HepG2 (cell line): Measurements from ENCODE around the gene CD101. TPM values are rescaled to one million over a fixed set of nuclear protein-coding genes. Genes with fewer than 3 reads are reported as not detected.

Source experiments
- ATAC-seq: fragments of 200-7000 bp; cut with Tn5 transposase; 3 replicates; pipeline ENCODE4 v1.9.1; 2020; ENCODE audit warnings: mild to moderate bottlenecking, moderate library complexity
- BruUV-seq: library from RNA; stranded (reverse); fragments of 400-500 nt; replicated peaks from 2 replicates; lab custom pipeline; 2021; lab: Mats Ljungman, UMichigan
- CTCF ChIA-PET: fragments of 300-600 bp; formaldehyde crosslinking; extraction: SDS; loops from one replicate; lab custom pipeline; 2021; ENCODE audit warnings: low total read pairs, inconsistent platforms, low intra/inter-chr PET ratio; lab: Yijun Ruan, JAX
- POLR2A ChIA-PET: fragments of 350-600 bp; sonication (Branson Sonifier 250); formaldehyde crosslinking; loops from one replicate; lab custom pipeline; 2020; ENCODE audit warnings: antibody characterized with exemption, inconsistent platforms; lab: Yijun Ruan, JAX
- DNase-seq: peaks from one replicate; pipeline ENCODE4 v3.0.0-alpha.2; 2015; ENCODE audit warnings: low spot score
- FAIRE-seq: peaks from 3 replicates; lab custom pipeline; 2011; peaks lifted over from hg19 to GRCh38; lab: Jason Lieb, UNC
- H2AFZ ChIP-seq: one replicate; pipeline ENCODE4 v1.6.1; 2011; ENCODE audit warnings: low read length, inconsistent platforms
- H3K27ac ChIP-seq: fragments of 300-600 bp; 3 replicates; pipeline ENCODE4 v1.8.0; 2011; ENCODE audit warnings: mixed run types, mild to moderate bottlenecking, mixed read lengths, low read length, inconsistent platforms; ENCODE audit not compliant: insufficient read depth; ENCODE audit errors: extremely low read length
- H3K27me3 ChIP-seq, 2 experiments: fragments of 200-600 bp in 1 of 2; 2 replicates in 1 of 2; 3 replicates in 1 of 2; pipeline versions ENCODE4 v1.6.0 to v1.8.0; 2011; ENCODE audit warnings: low read length in 2 of 2, mild to moderate bottlenecking in 2 of 2, moderate library complexity in 2 of 2, inconsistent platforms in 1 of 2; ENCODE audit not compliant: insufficient read depth in 2 of 2, control insufficient read depth in 1 of 2
- H3K36me3 ChIP-seq, 2 experiments: fragments of 200-600 bp in 1 of 2; replicated peaks in 1 of 2; 2 replicates in 1 of 2; 3 replicates in 1 of 2; pipeline versions ENCODE4 v1.5.1 to v1.8.0; 2011; ENCODE audit warnings: low read length in 2 of 2, inconsistent platforms in 1 of 2; ENCODE audit not compliant: insufficient read depth in 2 of 2, control insufficient read depth in 1 of 2
- H3K4me1 ChIP-seq: 2 replicates; pipeline ENCODE4 v1.5.1; 2012; ENCODE audit warnings: low read length, inconsistent platforms; ENCODE audit not compliant: insufficient read depth
- H3K4me2 ChIP-seq: 2 replicates; pipeline ENCODE4 v1.6.0; 2011; ENCODE audit warnings: low read depth, low read length, inconsistent platforms
- H3K4me3 ChIP-seq, 3 experiments: fragments of 200-600 bp in 1 of 3; sonication (generic), shearing (Covaris generic) in 1 of 3; replicated peaks in 1 of 3; 2 replicates each; pipeline ENCODE4 v1.5.1; 2011 to 2016; ENCODE audit warnings: low read length in 3 of 3, inconsistent platforms in 2 of 3, low read depth in 2 of 3, mild to moderate bottlenecking in 2 of 3, control low read depth in 1 of 3, mixed read lengths in 1 of 3; ENCODE audit not compliant: insufficient read depth in 1 of 3
- H3K79me2 ChIP-seq: one replicate; pipeline ENCODE4 v1.6.1; 2011; ENCODE audit warnings: low read length, inconsistent platforms; ENCODE audit not compliant: insufficient read depth
- H3K9ac ChIP-seq: 2 replicates; pipeline ENCODE4 v1.6.0; 2011; ENCODE audit warnings: mild to moderate bottlenecking, low read depth, low read length, inconsistent platforms; ENCODE audit not compliant: insufficient read depth
- H3K9me3 ChIP-seq: 2 replicates; pipeline ENCODE4 v1.5.1; 2012; ENCODE audit warnings: mild to moderate bottlenecking, low read length
- H4K20me1 ChIP-seq: 2 replicates; pipeline ENCODE4 v1.6.0; 2011; ENCODE audit warnings: inconsistent platforms, mild to moderate bottlenecking, low read length, moderate library complexity; ENCODE audit not compliant: insufficient read depth
- HCFC1 ChIP-seq: fragments of 150-350 bp; IDR thresholded peaks from 2 replicates; pipeline ENCODE4 v1.6.1; 2014; ENCODE audit warnings: low read depth, low read length
- HHEX ChIP-seq: IDR thresholded peaks from 2 replicates; pipeline ENCODE4 v1.6.1; 2016; ENCODE audit warnings: control low read depth
- RFX1 ChIP-seq: fragments of 450-650 bp; IDR thresholded peaks from 2 replicates; pipeline ENCODE4 v1.6.1; 2017
- SMAD3 ChIP-seq: sonication (generic); formaldehyde crosslinking; IDR thresholded peaks from 2 replicates; pipeline ENCODE4 v1.4.0; 2020; ENCODE audit warnings: missing genetic modification reagents
- SMARCE1 ChIP-seq: fragments of 450-650 bp; IDR thresholded peaks from 2 replicates; pipeline ENCODE4 v1.6.1; 2017; ENCODE audit warnings: borderline replicate concordance
- ZBTB8A ChIP-seq: sonication (generic); formaldehyde crosslinking; IDR thresholded peaks from 2 replicates; pipeline ENCODE4 v1.4.0; 2020; ENCODE audit warnings: mild to moderate bottlenecking, low read depth, missing genetic modification reagents, borderline replicate concordance
- ZNF777 ChIP-seq: sonication (generic); formaldehyde crosslinking; IDR thresholded peaks from 2 replicates; pipeline ENCODE4 v1.4.0; 2020; ENCODE audit warnings: missing genetic modification reagents
- WGBS: methylation state at CpG from one replicate; pipeline ENCODE4 v1.1.6; 2017; ENCODE audit warnings: low lambda C conversion rate; 5-methylcytosine and 5-hydroxymethylcytosine counted together
- in situ Hi-C: cut with HindIII; loops from 2 replicates; pipeline ENCODE4 v1.10.0; 2017; ENCODE audit warnings: low pct_unique_long_range_greater_than_20kb; ENCODE audit not compliant: extremely low pct_ligation_motif_present
- intact Hi-C: fragments of 100-400 bp; cut with micrococcal nuclease; formaldehyde crosslinking; loops from one replicate; pipeline ENCODE4 v1.10.0; 2022; ENCODE audit not compliant: unreplicated experiment
- polyA plus RNA-seq, 8 experiments: library from polyadenylated mRNA; depleted of rRNA in 3 of 8; stranded (reverse) in 7 of 8; unstranded in 1 of 8; fragments of >200 nt; fragmentation: Illumina TruSeq in 4 of 8; extraction: Trizol in 4 of 8; gene quantifications; 2 replicates each; pipeline versions ENCODE4 v1.2.1 to v1.2.3, GENCODE V29; 2011 to 2016; ENCODE audit warnings: low read depth in 4 of 8, missing spikeins in 1 of 8, mixed read lengths in 1 of 8; ENCODE audit not compliant: insufficient read depth in 1 of 8
- total RNA-seq, 5 experiments: library from RNA; depleted of rRNA; stranded (reverse); fragments of >200 nt; fragmentation: Illumina TruSeq; extraction: Trizol; gene quantifications; 2 replicates each; pipeline ENCODE4 v1.2.3, GENCODE V29; 2016; ENCODE audit warnings: low read depth in 1 of 5
- TF ChIP-seq, protein P1 (sequence below): sonication (generic); formaldehyde crosslinking; IDR thresholded peaks from 2 replicates; pipeline ENCODE4 v1.4.0; 2020; ENCODE audit warnings: missing genetic modification reagents
- TF ChIP-seq, protein P2 (sequence below): IDR thresholded peaks from 2 replicates; pipeline ENCODE4 v1.6.1; 2016
- TF ChIP-seq, protein P3 (sequence below): sonication (generic); formaldehyde crosslinking; IDR thresholded peaks from 2 replicates; pipeline ENCODE4 v1.4.0; 2020; ENCODE audit warnings: mild to moderate bottlenecking, missing genetic modification reagents
- TF ChIP-seq, protein P4 (sequence below): sonication (generic); formaldehyde crosslinking; IDR thresholded peaks from 2 replicates; pipeline ENCODE4 v1.4.0; 2020; ENCODE audit warnings: missing genetic modification reagents

The CD101 gene
- total and polyA plus RNA-seq, 2 of the 13 experiments (the other 11 are each of a cell fraction or from before 2014, with no cell fraction given), result 0.05 to 0.09 TPM

DNA sequence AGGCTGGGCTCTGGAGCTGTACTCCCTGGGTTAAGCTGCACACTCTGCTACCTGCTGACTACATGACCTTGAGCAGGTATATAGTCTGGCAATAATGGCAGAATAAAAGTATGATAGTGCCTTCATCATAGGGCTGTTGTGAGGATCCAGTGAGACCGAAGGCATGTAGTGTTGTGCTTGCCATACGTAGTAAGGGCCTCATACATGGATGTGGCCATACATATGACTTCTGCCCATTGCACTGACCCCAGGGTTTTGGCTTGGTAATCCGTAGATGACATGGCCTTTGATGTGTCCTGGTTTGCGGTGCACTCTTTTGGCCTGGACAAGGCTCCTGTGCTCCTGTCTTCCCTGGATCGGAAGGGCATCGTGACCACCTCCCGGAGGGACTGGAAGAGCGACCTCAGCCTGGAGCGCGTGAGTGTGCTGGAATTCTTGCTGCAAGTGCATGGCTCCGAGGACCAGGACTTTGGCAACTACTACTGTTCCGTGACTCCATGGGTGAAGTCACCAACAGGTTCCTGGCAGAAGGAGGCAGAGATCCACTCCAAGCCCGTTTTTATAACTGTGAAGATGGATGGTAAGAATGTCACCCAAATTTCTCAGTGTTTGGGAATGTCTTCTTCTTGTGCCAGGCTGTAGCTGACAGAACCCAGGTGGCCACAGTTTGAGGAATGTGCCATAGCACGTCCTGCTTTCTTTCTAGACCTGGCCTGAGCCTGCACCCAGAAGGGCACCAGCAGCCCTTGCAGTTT, 17.0 kb upstream of the CD101 start:
- Histone ChIP-seq H3K4me1 (peaks cover 26% of the 10 kb centered on the region), H3K36me3 (no peaks in the 10 kb centered on the region), H3K27me3 (no peaks in the 10 kb centered on the region), H3K9ac (no peak overlapping the region), H3K79me2 (no peaks in the 10 kb centered on the region), H3K27ac (no peak overlapping the region), H4K20me1 (no peaks in the 10 kb centered on the region), H3K4me3 (no peak overlapping the region), H3K4me2 (no peak overlapping the region), H3K9me3 (no peaks in the 10 kb centered on the region), H2AFZ (no peak overlapping the region)
- intact Hi-C loops, result no loop called here
- BruUV-seq, result no TSS peak
- FAIRE-seq, result no peak
- WGBS, result 66% methylated on average over 9 of the region's 14 CpGs
- POLR2A ChIA-PET, result no interaction called here
- no peak for ATAC-seq
- in situ Hi-C loops, result no loop called here
- DNase-seq, result no peak
- TF ChIP-seq, protein P1, sequence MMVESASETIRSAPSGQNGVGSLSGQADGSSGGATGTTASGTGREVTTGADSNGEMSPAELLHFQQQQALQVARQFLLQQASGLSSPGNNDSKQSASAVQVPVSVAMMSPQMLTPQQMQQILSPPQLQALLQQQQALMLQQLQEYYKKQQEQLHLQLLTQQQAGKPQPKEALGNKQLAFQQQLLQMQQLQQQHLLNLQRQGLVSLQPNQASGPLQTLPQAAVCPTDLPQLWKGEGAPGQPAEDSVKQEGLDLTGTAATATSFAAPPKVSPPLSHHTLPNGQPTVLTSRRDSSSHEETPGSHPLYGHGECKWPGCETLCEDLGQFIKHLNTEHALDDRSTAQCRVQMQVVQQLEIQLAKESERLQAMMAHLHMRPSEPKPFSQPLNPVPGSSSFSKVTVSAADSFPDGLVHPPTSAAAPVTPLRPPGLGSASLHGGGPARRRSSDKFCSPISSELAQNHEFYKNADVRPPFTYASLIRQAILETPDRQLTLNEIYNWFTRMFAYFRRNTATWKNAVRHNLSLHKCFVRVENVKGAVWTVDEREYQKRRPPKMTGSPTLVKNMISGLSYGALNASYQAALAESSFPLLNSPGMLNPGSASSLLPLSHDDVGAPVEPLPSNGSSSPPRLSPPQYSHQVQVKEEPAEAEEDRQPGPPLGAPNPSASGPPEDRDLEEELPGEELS (CRISPR knock-in tag), result no peak
- TF ChIP-seq SMAD3 (CRISPR knock-in tag), result no peak
- TF ChIP-seq ZNF777 (CRISPR knock-in tag), result no peak
- no peak for TF ChIP-seq ZBTB8A (CRISPR knock-in tag)
- TF ChIP-seq HHEX (CRISPR knock-in tag), result no peak
- TF ChIP-seq SMARCE1, result no peak
- TF ChIP-seq, protein P2, sequence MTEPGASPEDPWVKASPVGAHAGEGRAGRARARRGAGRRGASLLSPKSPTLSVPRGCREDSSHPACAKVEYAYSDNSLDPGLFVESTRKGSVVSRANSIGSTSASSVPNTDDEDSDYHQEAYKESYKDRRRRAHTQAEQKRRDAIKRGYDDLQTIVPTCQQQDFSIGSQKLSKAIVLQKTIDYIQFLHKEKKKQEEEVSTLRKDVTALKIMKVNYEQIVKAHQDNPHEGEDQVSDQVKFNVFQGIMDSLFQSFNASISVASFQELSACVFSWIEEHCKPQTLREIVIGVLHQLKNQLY (CRISPR knock-in tag), result no peak
- no peak for TF ChIP-seq HCFC1
- no peak for TF ChIP-seq RFX1
- TF ChIP-seq, protein P3, sequence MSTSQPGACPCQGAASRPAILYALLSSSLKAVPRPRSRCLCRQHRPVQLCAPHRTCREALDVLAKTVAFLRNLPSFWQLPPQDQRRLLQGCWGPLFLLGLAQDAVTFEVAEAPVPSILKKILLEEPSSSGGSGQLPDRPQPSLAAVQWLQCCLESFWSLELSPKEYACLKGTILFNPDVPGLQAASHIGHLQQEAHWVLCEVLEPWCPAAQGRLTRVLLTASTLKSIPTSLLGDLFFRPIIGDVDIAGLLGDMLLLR, result no peak
- TF ChIP-seq, protein P4, sequence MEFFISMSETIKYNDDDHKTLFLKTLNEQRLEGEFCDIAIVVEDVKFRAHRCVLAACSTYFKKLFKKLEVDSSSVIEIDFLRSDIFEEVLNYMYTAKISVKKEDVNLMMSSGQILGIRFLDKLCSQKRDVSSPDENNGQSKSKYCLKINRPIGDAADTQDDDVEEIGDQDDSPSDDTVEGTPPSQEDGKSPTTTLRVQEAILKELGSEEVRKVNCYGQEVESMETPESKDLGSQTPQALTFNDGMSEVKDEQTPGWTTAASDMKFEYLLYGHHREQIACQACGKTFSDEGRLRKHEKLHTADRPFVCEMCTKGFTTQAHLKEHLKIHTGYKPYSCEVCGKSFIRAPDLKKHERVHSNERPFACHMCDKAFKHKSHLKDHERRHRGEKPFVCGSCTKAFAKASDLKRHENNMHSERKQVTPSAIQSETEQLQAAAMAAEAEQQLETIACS (CRISPR knock-in tag), result no peak
- CTCF ChIA-PET, result no interaction called here
